HepG2 (cell line): ENCODE results near the gene AKR1E2. TPM values are rescaled to one million over a fixed set of nuclear protein-coding genes. Genes with fewer than 3 reads are reported as not detected.

Source experiments
- AGO1 ChIP-seq: fragments of 200-400 bp; formaldehyde crosslinking; IDR thresholded peaks from 2 replicates; pipeline ENCODE4 v1.6.1; 2017; ENCODE audit warnings: mild to moderate bottlenecking, low read depth, low read length, moderate library complexity; ENCODE audit not compliant: poor library complexity, severe bottlenecking
- CBX5 ChIP-seq: sonication (generic); formaldehyde crosslinking; IDR thresholded peaks from 2 replicates; pipeline ENCODE4 v1.4.0; 2020; ENCODE audit warnings: missing genetic modification reagents, borderline replicate concordance
- HNRNPH1 ChIP-seq: fragments of 200-400 bp; formaldehyde crosslinking; optimal IDR thresholded peaks from 2 replicates; pipeline ENCODE3; 2017; ENCODE audit warnings: mild to moderate bottlenecking, low read depth, low read length
- KDM3A ChIP-seq: IDR thresholded peaks from 2 replicates; pipeline ENCODE4 v1.6.1; 2018; ENCODE audit warnings: low read depth, missing compliant biosample characterization
- MIER2 ChIP-seq: IDR thresholded peaks from 2 replicates; pipeline ENCODE4 v1.6.1; 2016; ENCODE audit warnings: missing biosample characterization, missing genetic modification reagents
- MIXL1 ChIP-seq: IDR thresholded peaks from 2 replicates; pipeline ENCODE4 v1.6.1; 2016
- NFE2L2 ChIP-seq: fragments of 150-350 bp; IDR thresholded peaks from 2 replicates; pipeline ENCODE4 v1.6.1; 2014; ENCODE audit warnings: low read length
- ONECUT2 ChIP-seq: sonication (generic); formaldehyde crosslinking; IDR thresholded peaks from 2 replicates; pipeline ENCODE4 v1.4.0; 2020; ENCODE audit warnings: missing genetic modification reagents
- PAX8 ChIP-seq: sonication (generic); formaldehyde crosslinking; IDR thresholded peaks from 2 replicates; pipeline ENCODE4 v1.8.0; 2022; ENCODE audit warnings: mild to moderate bottlenecking, missing genetic modification reagents, borderline replicate concordance
- RARA ChIP-seq: IDR thresholded peaks from 2 replicates; pipeline ENCODE4 v1.6.1; 2016; ENCODE audit warnings: missing genetic modification reagents, missing compliant biosample characterization
- SIX4 ChIP-seq: sonication (generic); formaldehyde crosslinking; IDR thresholded peaks from 2 replicates; pipeline ENCODE4 v1.4.0; 2020; ENCODE audit warnings: missing genetic modification reagents
- ZBTB39 ChIP-seq: sonication (generic); formaldehyde crosslinking; IDR thresholded peaks from 2 replicates; pipeline ENCODE4 v1.5.0; 2020; ENCODE audit warnings: missing genetic modification reagents
- ZFP62 ChIP-seq: sonication (generic); formaldehyde crosslinking; IDR thresholded peaks from 2 replicates; pipeline ENCODE4 v1.4.0; 2020; ENCODE audit warnings: missing genetic modification reagents
- ZNF12 ChIP-seq: sonication (generic); formaldehyde crosslinking; IDR thresholded peaks from 2 replicates; pipeline ENCODE4 v1.5.0; 2020; ENCODE audit warnings: missing genetic modification reagents
- ZNF318 ChIP-seq: sonication (generic); formaldehyde crosslinking; IDR thresholded peaks from 2 replicates; pipeline ENCODE4 v1.4.0; 2020; ENCODE audit warnings: mild to moderate bottlenecking, missing genetic modification reagents
- ZNF605 ChIP-seq: sonication (generic); formaldehyde crosslinking; IDR thresholded peaks from 2 replicates; pipeline ENCODE4 v1.8.0; 2022; ENCODE audit warnings: mild to moderate bottlenecking, missing genetic modification reagents
- ZNF674 ChIP-seq: sonication (generic); formaldehyde crosslinking; IDR thresholded peaks from 2 replicates; pipeline ENCODE4 v1.5.0; 2020; ENCODE audit warnings: low read depth, mild to moderate bottlenecking, missing genetic modification reagents
- ZNF772 ChIP-seq: sonication (generic); formaldehyde crosslinking; IDR thresholded peaks from 2 replicates; pipeline ENCODE4 v1.5.0; 2020; ENCODE audit warnings: mild to moderate bottlenecking, missing genetic modification reagents
- ZUFSP ChIP-seq: sonication (generic); formaldehyde crosslinking; IDR thresholded peaks from 2 replicates; pipeline ENCODE4 v1.9.0; 2021; ENCODE audit warnings: missing genetic modification reagents, mild to moderate bottlenecking, borderline replicate concordance
- polyA plus RNA-seq, 8 experiments: library from polyadenylated mRNA; depleted of rRNA in 3 of 8; stranded (reverse) in 7 of 8; unstranded in 1 of 8; fragments of >200 nt; fragmentation: Illumina TruSeq in 4 of 8; extraction: Trizol in 4 of 8; gene quantifications; 2 replicates each; pipeline versions ENCODE4 v1.2.1 to v1.2.3, GENCODE V29; 2011 to 2016; ENCODE audit warnings: low read depth in 4 of 8, missing spikeins in 1 of 8, mixed read lengths in 1 of 8; ENCODE audit not compliant: insufficient read depth in 1 of 8
- total RNA-seq, 5 experiments: library from RNA; depleted of rRNA; stranded (reverse); fragments of >200 nt; fragmentation: Illumina TruSeq; extraction: Trizol; gene quantifications; 2 replicates each; pipeline ENCODE4 v1.2.3, GENCODE V29; 2016; ENCODE audit warnings: low read depth in 1 of 5

Gene AKR1E2
- total and polyA plus RNA-seq, 2 of the 13 experiments (the other 11 are each of a cell fraction or from before 2014, with no cell fraction given): not detected

GRCh38 chr10:4849555-4850242 lies 23.7 kb downstream of the AKR1E2 start (continued):
- TF ChIP-seq MIER2 (CRISPR knock-in tag): peak; percentile 80
- TF ChIP-seq HNRNPH1: no peak
- no peak for TF ChIP-seq PAX8 (CRISPR knock-in tag)
- TF ChIP-seq ZUFSP: no peak
- peak; percentile 70; the same call in 1 of the 2 replicates for TF ChIP-seq KDM3A (CRISPR knock-in tag)
- TF ChIP-seq SIX4: no peak
- TF ChIP-seq ZBTB39 (CRISPR knock-in tag): no peak
- peak; percentile 30; the same call in 1 of the 2 replicates for TF ChIP-seq RARA (CRISPR knock-in tag)
- peak; percentile 96 for TF ChIP-seq MIXL1
- peak; percentile 92 for TF ChIP-seq ZNF605 (CRISPR knock-in tag)
- TF ChIP-seq ZNF674 (CRISPR knock-in tag): no peak
- TF ChIP-seq ZNF772 (CRISPR knock-in tag): peak; percentile 40; the same call in 1 of the 2 replicates
- TF ChIP-seq ZNF318 (CRISPR knock-in tag): no peak
- TF ChIP-seq ZFP62 (CRISPR knock-in tag): no peak
- no peak for TF ChIP-seq AGO1
- no peak for TF ChIP-seq ONECUT2
- peak; percentile 85; the same call in 1 of the 2 replicates for TF ChIP-seq CBX5
- no peak for TF ChIP-seq NFE2L2
- TF ChIP-seq ZNF12 (CRISPR knock-in tag): peak; percentile 39; the same call in 1 of the 2 replicates
